ENCODE results near the gene RAPGEF4.

- TF ChIP-seq CTCF (IDR thresholded peaks at IDR 0.05) (no peak), POLR2A (IDR thresholded peaks at IDR 0.05) (no peak)
Observed at GRCh38 chr2:173048897-173049661, 313.4 kb downstream of the RAPGEF4 start.

Data from sigmoid colon (tissue), 3 donors.